PFSK-1 (cell line): ENCODE measurements around the gene ATAD3C.

Source experiments
- FOXP2 ChIP-seq: optimal IDR thresholded peaks from 2 replicates; pipeline ENCODE3; 2011; ENCODE audit warnings: borderline replicate concordance, control low read depth, inconsistent platforms; ENCODE audit not compliant: insufficient read depth; ENCODE audit errors: extremely low read length, extremely low read depth
- POLR2AphosphoS5 ChIP-seq: IDR thresholded peaks from 2 replicates; pipeline ENCODE4 v1.6.1; 2012; ENCODE audit warnings: low read depth, mild to moderate bottlenecking, control low read depth, low read length, moderate library complexity
- SIN3A ChIP-seq: IDR thresholded peaks from 2 replicates; pipeline ENCODE4 v1.6.1; 2012; ENCODE audit warnings: mild to moderate bottlenecking, low read length, moderate library complexity, borderline replicate concordance; ENCODE audit not compliant: insufficient read depth
- TAF1 ChIP-seq: IDR thresholded peaks from 2 replicates; pipeline ENCODE4 v1.6.1; 2012; ENCODE audit warnings: low read length, control low read depth, borderline replicate concordance; ENCODE audit not compliant: insufficient read depth
- TF ChIP-seq, protein P1 (sequence below), 2 experiments: IDR thresholded peaks; 2 replicates each; pipeline versions ENCODE4 v1.6.1 to v1.8.0; 2011 to 2012; ENCODE audit warnings: low read depth in 2 of 2, low read length in 2 of 2, control low read depth in 1 of 2, inconsistent platforms in 1 of 2, mild to moderate bottlenecking in 1 of 2, moderate library complexity in 1 of 2; ENCODE audit not compliant: insufficient read depth in 1 of 2

ATAD3C gene

GRCh38 chr1:1463312-1463711 is 13.8 kb downstream of the ATAD3C start:
- TF ChIP-seq TAF1 (no peak), POLR2AphosphoS5 (no peak), FOXP2 (no peak), SIN3A (no peak)
- TF ChIP-seq, protein P1, sequence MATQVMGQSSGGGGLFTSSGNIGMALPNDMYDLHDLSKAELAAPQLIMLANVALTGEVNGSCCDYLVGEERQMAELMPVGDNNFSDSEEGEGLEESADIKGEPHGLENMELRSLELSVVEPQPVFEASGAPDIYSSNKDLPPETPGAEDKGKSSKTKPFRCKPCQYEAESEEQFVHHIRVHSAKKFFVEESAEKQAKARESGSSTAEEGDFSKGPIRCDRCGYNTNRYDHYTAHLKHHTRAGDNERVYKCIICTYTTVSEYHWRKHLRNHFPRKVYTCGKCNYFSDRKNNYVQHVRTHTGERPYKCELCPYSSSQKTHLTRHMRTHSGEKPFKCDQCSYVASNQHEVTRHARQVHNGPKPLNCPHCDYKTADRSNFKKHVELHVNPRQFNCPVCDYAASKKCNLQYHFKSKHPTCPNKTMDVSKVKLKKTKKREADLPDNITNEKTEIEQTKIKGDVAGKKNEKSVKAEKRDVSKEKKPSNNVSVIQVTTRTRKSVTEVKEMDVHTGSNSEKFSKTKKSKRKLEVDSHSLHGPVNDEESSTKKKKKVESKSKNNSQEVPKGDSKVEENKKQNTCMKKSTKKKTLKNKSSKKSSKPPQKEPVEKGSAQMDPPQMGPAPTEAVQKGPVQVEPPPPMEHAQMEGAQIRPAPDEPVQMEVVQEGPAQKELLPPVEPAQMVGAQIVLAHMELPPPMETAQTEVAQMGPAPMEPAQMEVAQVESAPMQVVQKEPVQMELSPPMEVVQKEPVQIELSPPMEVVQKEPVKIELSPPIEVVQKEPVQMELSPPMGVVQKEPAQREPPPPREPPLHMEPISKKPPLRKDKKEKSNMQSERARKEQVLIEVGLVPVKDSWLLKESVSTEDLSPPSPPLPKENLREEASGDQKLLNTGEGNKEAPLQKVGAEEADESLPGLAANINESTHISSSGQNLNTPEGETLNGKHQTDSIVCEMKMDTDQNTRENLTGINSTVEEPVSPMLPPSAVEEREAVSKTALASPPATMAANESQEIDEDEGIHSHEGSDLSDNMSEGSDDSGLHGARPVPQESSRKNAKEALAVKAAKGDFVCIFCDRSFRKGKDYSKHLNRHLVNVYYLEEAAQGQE (IDR thresholded peaks at IDR 0.05; ENCODE audit: insufficient read depth in 1 of 2, low read depth in 2 of 2, low read length in 2 of 2): no peak

DNA sequence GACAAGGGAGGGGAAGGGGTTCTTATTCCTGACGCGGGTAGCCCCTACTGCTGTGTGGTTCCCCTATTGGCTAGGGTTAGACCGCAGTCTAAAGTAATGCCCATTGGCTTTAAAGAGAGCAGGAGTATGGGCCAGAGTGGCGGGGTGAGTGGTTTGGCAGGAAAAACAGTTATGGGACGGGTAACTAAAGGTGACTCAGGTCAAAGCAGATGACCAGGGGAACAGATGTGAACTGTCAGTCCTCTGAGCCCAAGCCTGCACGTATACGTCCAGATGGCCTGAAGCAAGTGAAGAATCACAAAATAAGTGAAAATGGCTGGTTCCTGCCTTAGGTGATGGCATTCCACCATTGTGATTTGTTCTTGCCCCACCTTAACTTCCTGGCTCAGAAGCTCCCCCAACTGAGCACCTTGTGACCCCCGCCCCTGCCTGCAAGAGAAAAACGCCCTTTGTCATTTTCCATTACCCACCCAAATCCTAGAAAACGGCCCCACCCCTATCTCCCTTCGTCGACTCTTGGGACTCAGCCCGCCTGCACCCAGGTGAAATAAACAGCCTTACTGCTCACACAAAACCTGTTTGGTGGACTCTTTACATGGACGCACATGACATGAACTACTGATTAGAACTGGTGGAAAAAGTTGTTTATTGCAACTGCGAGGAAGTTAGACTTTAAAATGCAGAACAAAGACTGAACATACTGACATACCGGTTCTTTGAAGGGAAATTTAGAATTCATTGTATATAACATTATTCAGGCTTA is 21.3 kb downstream of the ATAD3C start:
- TF ChIP-seq TAF1: no peak
- TF ChIP-seq POLR2AphosphoS5: no peak
- no peak for TF ChIP-seq FOXP2
- TF ChIP-seq SIN3A: no peak

GRCh38 chr1:1471389-1472052 is 22.0 kb downstream of the ATAD3C start, which contains the start of gene ATAD3B:
Gene ATAD3B (plus strand): TSS chr1:1471765. CDS start chr1:1471885, 120 bp downstream.
- peak; percentile 53; the same call in 1 of the 2 replicates for TF ChIP-seq POLR2AphosphoS5
- TF ChIP-seq TAF1: peak; percentile 53; the same call in 1 of the 2 replicates
- TF ChIP-seq SIN3A: peak; percentile 88; the same call in 1 of the 2 replicates
- TF ChIP-seq FOXP2: no peak
- TF ChIP-seq, protein P1 (IDR thresholded peaks at IDR 0.05; ENCODE audit: insufficient read depth in 1 of 2, low read depth in 2 of 2, low read length in 2 of 2): no peak

DNA sequence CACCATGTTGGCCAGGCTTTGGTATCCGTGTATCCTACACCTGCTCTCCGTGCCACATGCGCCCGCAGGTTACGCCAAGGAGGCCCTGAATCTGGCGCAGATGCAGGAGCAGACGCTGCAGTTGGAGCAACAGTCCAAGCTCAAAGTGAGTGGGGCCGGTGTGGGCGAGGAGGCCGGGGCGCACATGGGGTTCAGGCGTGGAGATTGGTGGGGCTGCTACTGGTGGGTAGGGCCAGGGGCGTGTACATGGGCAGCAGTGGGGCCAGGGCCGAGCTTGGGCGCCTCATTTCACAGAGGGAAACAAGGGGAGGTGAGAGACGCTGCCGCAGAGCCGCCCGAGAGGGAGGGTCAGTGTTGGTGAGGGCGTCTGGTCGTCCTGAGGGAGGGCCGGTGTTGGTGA is 27.7 kb downstream of the ATAD3C start:
- TF ChIP-seq SIN3A: no peak
- TF ChIP-seq, protein P1 (IDR thresholded peaks at IDR 0.05; ENCODE audit: insufficient read depth in 1 of 2, low read depth in 2 of 2, low read length in 2 of 2): no peak
- TF ChIP-seq TAF1: no peak
- TF ChIP-seq POLR2AphosphoS5: no peak
- TF ChIP-seq FOXP2: no peak

- TF ChIP-seq FOXP2: no peak
- no peak for TF ChIP-seq SIN3A
- no peak for TF ChIP-seq POLR2AphosphoS5
- TF ChIP-seq, protein P1 (IDR thresholded peaks at IDR 0.05; ENCODE audit: insufficient read depth in 1 of 2, low read depth in 2 of 2, low read length in 2 of 2): no peak
- no peak for TF ChIP-seq TAF1
Observed at GRCh38 chr1:1479547-1480487, 30.3 kb downstream of the ATAD3C start.
